ENCODE data around the gene MYLK4. TPM values are rescaled to one million over a fixed set of nuclear protein-coding genes. Genes with fewer than 3 reads are reported as not detected.

The MYLK4 gene
- total RNA-seq, 1 experiment from 2014 or later: 0.93 TPM

DNA sequence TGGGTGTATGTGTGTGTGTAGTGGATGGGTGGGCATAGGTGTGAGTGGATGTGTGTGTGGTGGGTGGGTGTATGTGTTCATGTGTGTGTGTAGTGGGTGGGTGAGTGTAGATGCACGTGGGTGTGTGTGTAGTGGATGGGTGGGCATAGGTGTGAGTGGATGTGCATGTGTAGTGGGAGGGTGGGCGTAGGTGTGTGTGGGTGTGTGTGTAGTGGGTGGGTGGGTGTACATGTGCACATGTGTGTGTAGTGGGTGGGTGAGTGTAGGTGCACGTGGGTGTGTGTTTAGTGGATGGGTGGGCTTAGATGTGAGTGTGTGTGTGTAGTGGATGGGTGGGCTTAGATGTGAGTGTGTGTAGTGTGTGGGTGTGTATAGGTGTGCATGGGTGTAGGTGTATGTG, 104.4 kb downstream of the MYLK4 start:
- Mint-ChIP-seq H3K4me1 (ENCODE audit: insufficient read depth, unreplicated experiment) (no peaks in the 10 kb centered on the region), H3K27ac (ENCODE audit: low read depth, unreplicated experiment) (no peak overlapping the region), H3K27me3 (ENCODE audit: insufficient read depth, unreplicated experiment) (no peaks in the 10 kb centered on the region), H3K36me3 (ENCODE audit: insufficient read depth, unreplicated experiment) (no peaks in the 10 kb centered on the region), H3K9me3 (ENCODE audit: unreplicated experiment) (no peaks in the 10 kb centered on the region), H3K4me3 (ENCODE audit: unreplicated experiment) (no peak overlapping the region)
- DNase-seq (ENCODE audit: unreplicated experiment): no peak
- no TSS peak for BruUV-seq (replicated peaks)
- intact Hi-C loops (cut with micrococcal nuclease): no loop called here
- TF ChIP-seq, protein P1, sequence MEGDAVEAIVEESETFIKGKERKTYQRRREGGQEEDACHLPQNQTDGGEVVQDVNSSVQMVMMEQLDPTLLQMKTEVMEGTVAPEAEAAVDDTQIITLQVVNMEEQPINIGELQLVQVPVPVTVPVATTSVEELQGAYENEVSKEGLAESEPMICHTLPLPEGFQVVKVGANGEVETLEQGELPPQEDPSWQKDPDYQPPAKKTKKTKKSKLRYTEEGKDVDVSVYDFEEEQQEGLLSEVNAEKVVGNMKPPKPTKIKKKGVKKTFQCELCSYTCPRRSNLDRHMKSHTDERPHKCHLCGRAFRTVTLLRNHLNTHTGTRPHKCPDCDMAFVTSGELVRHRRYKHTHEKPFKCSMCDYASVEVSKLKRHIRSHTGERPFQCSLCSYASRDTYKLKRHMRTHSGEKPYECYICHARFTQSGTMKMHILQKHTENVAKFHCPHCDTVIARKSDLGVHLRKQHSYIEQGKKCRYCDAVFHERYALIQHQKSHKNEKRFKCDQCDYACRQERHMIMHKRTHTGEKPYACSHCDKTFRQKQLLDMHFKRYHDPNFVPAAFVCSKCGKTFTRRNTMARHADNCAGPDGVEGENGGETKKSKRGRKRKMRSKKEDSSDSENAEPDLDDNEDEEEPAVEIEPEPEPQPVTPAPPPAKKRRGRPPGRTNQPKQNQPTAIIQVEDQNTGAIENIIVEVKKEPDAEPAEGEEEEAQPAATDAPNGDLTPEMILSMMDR (IDR thresholded peaks at IDR 0.05; ENCODE audit: unreplicated experiment): no peak
- ChIA-PET CTCF (interaction anchor here (0.7 to 2.8 kb wide), 3 partner anchors 11 to 119 kb away, joined by 4 to 18 read pairs (median 4); no protein-coding TSS in a partner anchor), POLR2A (interaction anchor here (0.5 to 1.5 kb wide), 2 partner anchors 11 to 626 kb away, joined by 3 to 4 read pairs; no protein-coding TSS in a partner anchor)

DNA sequence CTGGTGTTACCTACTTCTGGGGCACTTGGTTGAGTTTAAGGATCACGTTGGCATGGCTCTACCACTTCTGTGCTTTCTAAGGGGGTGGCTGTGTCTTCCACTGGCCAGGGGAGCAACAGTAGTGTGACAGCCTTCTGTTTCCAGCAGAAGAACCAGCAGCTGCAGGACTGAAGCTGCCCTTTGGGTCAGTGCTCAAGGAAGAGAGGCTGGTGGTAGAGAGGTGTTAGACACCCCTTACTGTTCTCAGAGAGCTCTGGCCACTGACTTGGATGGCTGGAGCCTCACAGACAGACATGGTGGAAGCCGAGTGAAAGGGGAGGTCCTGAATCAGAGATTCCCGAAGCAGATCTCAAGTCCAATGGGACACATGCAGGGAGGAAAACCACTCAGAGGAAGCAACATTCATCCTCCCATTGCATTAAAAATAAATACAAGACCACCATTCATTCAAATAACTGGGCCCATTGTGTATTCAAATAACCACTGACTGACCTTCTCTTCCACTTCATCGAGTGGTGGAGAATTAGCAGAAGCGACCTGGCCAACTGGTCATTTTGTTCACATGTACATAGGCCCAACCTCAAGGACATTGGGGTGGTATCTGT, 106.7 kb downstream of the MYLK4 start:
- intact Hi-C loops (cut with micrococcal nuclease): no loop called here
- CTCF ChIA-PET: interaction anchor here (0.7 to 2.8 kb wide), 2 partner anchors 9 to 225 kb away, joined by 3 to 18 read pairs; no protein-coding TSS in a partner anchor
- no peaks in the 10 kb centered on the region for H3K4me1 Mint-ChIP-seq (ENCODE audit: insufficient read depth, unreplicated experiment)
- no peak for DNase-seq (ENCODE audit: unreplicated experiment)
- BruUV-seq (replicated peaks): no TSS peak
- no peaks in the 10 kb centered on the region for H3K36me3 Mint-ChIP-seq (ENCODE audit: insufficient read depth, unreplicated experiment)
- no peaks in the 10 kb centered on the region for H3K9me3 Mint-ChIP-seq (ENCODE audit: unreplicated experiment)
- no peak overlapping the region for H3K27ac Mint-ChIP-seq (ENCODE audit: low read depth, unreplicated experiment)
- TF ChIP-seq, protein P1 (IDR thresholded peaks at IDR 0.05; ENCODE audit: unreplicated experiment): no peak
- H3K27me3 Mint-ChIP-seq (ENCODE audit: insufficient read depth, unreplicated experiment): no peaks in the 10 kb centered on the region
- POLR2A ChIA-PET: no interaction called here
- no peak overlapping the region for H3K4me3 Mint-ChIP-seq (ENCODE audit: unreplicated experiment)

DNA sequence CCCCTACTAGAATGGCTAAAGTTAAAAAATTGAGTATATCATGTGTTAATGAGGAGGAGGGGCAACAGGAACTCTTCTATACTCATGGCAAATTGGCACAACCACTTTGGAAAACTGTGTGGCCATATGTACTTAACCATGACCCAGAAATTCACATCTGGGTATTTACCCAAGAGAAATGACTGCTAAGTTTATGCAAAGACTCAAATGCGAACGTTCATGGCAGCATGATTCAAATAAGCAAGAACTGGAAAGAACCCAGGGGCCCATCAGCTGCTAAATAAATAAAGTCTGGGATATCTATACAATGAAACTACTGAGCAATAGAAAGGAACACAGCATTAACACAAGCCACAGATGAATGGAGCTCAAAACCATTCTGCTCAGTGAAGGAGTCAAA, 107.6 kb downstream of the MYLK4 start:
- TF ChIP-seq, protein P1 (IDR thresholded peaks at IDR 0.05; ENCODE audit: unreplicated experiment): no peak
- no TSS peak for BruUV-seq (replicated peaks)
- H3K36me3 Mint-ChIP-seq (ENCODE audit: insufficient read depth, unreplicated experiment): peaks cover 4% of the 10 kb centered on the region
- H3K4me3 Mint-ChIP-seq (ENCODE audit: unreplicated experiment): no peak overlapping the region
- no peaks in the 10 kb centered on the region for H3K4me1 Mint-ChIP-seq (ENCODE audit: insufficient read depth, unreplicated experiment)
- H3K9me3 Mint-ChIP-seq (ENCODE audit: unreplicated experiment): no peaks in the 10 kb centered on the region
- intact Hi-C loops (cut with micrococcal nuclease): no loop called here
- no peaks in the 10 kb centered on the region for H3K27me3 Mint-ChIP-seq (ENCODE audit: insufficient read depth, unreplicated experiment)
- POLR2A ChIA-PET: no interaction called here
- CTCF ChIA-PET: interaction anchor here (0.7 kb wide), 1 partner anchor 226 kb away, joined by 3 read pairs; no protein-coding TSS in a partner anchor
- no peak for DNase-seq (ENCODE audit: unreplicated experiment)
- no peak overlapping the region for H3K27ac Mint-ChIP-seq (ENCODE audit: low read depth, unreplicated experiment)

DNA sequence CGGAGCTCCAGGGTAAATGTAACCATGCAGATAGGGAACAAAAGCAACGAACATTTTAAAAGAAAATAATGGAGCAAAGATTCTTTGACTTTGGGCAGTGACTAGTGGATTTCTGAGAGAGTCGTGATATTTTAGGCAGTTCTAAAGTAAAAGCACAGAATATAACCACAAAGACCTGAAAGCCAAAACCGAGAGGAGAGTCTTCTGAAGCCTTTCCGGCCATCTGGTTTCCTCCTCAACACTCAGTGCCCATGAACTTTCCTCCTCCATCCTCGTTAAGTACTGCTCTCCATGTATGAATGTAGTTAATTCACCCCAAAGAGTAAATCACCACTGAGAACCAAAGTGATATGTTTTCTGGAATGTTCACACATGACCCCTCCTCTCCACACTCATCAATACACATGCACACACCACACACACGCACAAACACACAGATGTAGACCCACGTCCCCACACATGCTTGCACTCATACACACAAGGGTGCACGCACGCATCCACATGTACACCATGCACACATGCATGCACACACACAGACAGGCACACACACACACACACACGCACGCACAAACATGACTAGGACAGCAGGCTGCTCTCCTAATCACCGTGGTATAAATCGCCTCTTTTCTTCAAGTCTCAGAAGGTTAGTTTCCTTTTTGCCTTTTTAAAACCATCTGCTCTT, 109.5 kb downstream of the MYLK4 start:
- Mint-ChIP-seq H3K4me1 (ENCODE audit: insufficient read depth, unreplicated experiment) (no peaks in the 10 kb centered on the region), H3K36me3 (ENCODE audit: insufficient read depth, unreplicated experiment) (peaks cover 4% of the 10 kb centered on the region), H3K27me3 (ENCODE audit: insufficient read depth, unreplicated experiment) (no peaks in the 10 kb centered on the region), H3K4me3 (ENCODE audit: unreplicated experiment) (no peak overlapping the region), H3K27ac (ENCODE audit: low read depth, unreplicated experiment) (no peak overlapping the region), H3K9me3 (ENCODE audit: unreplicated experiment) (no peaks in the 10 kb centered on the region)
- POLR2A ChIA-PET: no interaction called here
- TF ChIP-seq, protein P1 (IDR thresholded peaks at IDR 0.05; ENCODE audit: unreplicated experiment): no peak
- intact Hi-C loops (cut with micrococcal nuclease): no loop called here
- CTCF ChIA-PET: interaction anchor here (1.3 kb wide), 1 partner anchor 10 kb away, joined by 4 read pairs; no protein-coding TSS in a partner anchor
- DNase-seq (ENCODE audit: unreplicated experiment): no peak
- no TSS peak for BruUV-seq (replicated peaks)
